CD14-positive monocyte (primary cell): ENCODE results near the gene NCAM1. TPM values are rescaled to one million over a fixed set of nuclear protein-coding genes. Genes with fewer than 3 reads are reported as not detected.

Experiments
- DNase-seq, 3 donors: peaks; one replicate each; pipeline ENCODE4 v3.0.0-alpha.2; 2011 to 2022
- H2AFZ ChIP-seq: 2 replicates; pipeline ENCODE4 v1.6.0; 2012; ENCODE audit warnings: mild to moderate bottlenecking, low read depth, low read length, inconsistent platforms; ENCODE audit not compliant: insufficient read depth, poor library complexity, severe bottlenecking
- H3K27ac ChIP-seq, 2 donors: 1 replicate in 1 of 2; 2 replicates in 1 of 2; pipeline ENCODE4 v1.5.1; 2012 to 2013; ENCODE audit warnings: low read length in 2 of 2, control low read depth in 1 of 2, inconsistent platforms in 1 of 2, low read depth in 1 of 2, mild to moderate bottlenecking in 1 of 2
- H3K27me3 ChIP-seq, 2 donors: one replicate each; pipeline versions ENCODE4 v1.6.0 to v1.6.1; 2011 to 2013; ENCODE audit warnings: low read length in 2 of 2; ENCODE audit not compliant: control insufficient read depth in 2 of 2, insufficient read depth in 2 of 2
- H3K36me3 ChIP-seq, 2 donors: replicated peaks in 1 of 2; 1 replicate in 1 of 2; 2 replicates in 1 of 2; pipeline versions ENCODE4 v1.5.1 to v1.6.1; 2012 to 2013; ENCODE audit warnings: low read length in 2 of 2, control low read depth in 1 of 2, inconsistent platforms in 1 of 2, mild to moderate bottlenecking in 1 of 2; ENCODE audit not compliant: insufficient read depth in 2 of 2, control insufficient read depth in 1 of 2
- H3K4me1 ChIP-seq, 2 donors: 1 replicate in 1 of 2; 2 replicates in 1 of 2; pipeline versions ENCODE4 v1.5.1 to v1.6.1; 2012 to 2013; ENCODE audit warnings: low read length in 2 of 2, control low read depth in 1 of 2, inconsistent platforms in 1 of 2, mild to moderate bottlenecking in 1 of 2, moderate library complexity in 1 of 2; ENCODE audit not compliant: insufficient read depth in 2 of 2, control insufficient read depth in 1 of 2
- H3K4me2 ChIP-seq: replicated peaks from 2 replicates; pipeline ENCODE3; 2012; ENCODE audit warnings: low read length, moderate library complexity, mild to moderate bottlenecking; ENCODE audit not compliant: poor library complexity, severe bottlenecking; ENCODE audit errors: extremely low read depth
- H3K4me3 ChIP-seq, 3 experiments: fragments of 200-600 bp in 1 of 3; sonication (generic) in 1 of 3; replicated peaks in 1 of 3; 1 replicate in 2 of 3; 2 replicates in 1 of 3; pipeline ENCODE4 v1.5.1; 2011 to 2013; ENCODE audit warnings: low read length in 3 of 3, mild to moderate bottlenecking in 3 of 3, control low read depth in 2 of 3, low read depth in 2 of 3, inconsistent platforms in 1 of 3, moderate library complexity in 1 of 3
- H3K79me2 ChIP-seq: 2 replicates; pipeline ENCODE4 v1.6.0; 2012; ENCODE audit warnings: mild to moderate bottlenecking, control low read depth, inconsistent platforms, low read length, moderate library complexity; ENCODE audit not compliant: insufficient read depth
- H3K9ac ChIP-seq: 2 replicates; pipeline ENCODE4 v1.6.0; 2017; ENCODE audit warnings: low read length, mild to moderate bottlenecking; ENCODE audit not compliant: insufficient read depth, poor library complexity, severe bottlenecking
- H3K9me3 ChIP-seq, 2 donors: replicated peaks in 1 of 2; 1 replicate in 1 of 2; 2 replicates in 1 of 2; pipeline versions ENCODE4 v1.5.1 to v1.6.1; 2012 to 2013; ENCODE audit warnings: low read length in 2 of 2, control low read depth in 1 of 2; ENCODE audit not compliant: control insufficient read depth in 1 of 2, insufficient read depth in 1 of 2
- H4K20me1 ChIP-seq: 2 replicates; pipeline ENCODE4 v1.6.0; 2012; ENCODE audit warnings: mild to moderate bottlenecking, low read length, control low read depth, moderate library complexity; ENCODE audit not compliant: insufficient read depth
- H3K27ac Mint-ChIP-seq, 7 donors: one replicate each; pipeline ENCODE4 v1.8.0; 2020; ENCODE audit warnings: mild to moderate bottlenecking in 7 of 7, mixed read lengths in 7 of 7, moderate library complexity in 6 of 7, inconsistent platforms in 2 of 7
- H3K27me3 Mint-ChIP-seq, 3 donors: one replicate each; pipeline ENCODE4 v1.8.0; 2021 to 2022; ENCODE audit warnings: low read depth in 3 of 3, mild to moderate bottlenecking in 3 of 3, mixed read lengths in 3 of 3, moderate library complexity in 3 of 3, inconsistent platforms in 1 of 3
- H3K36me3 Mint-ChIP-seq, 2 donors: one replicate each; pipeline ENCODE4 v1.8.0; 2020; ENCODE audit warnings: mixed read lengths in 2 of 2, inconsistent platforms in 1 of 2, mild to moderate bottlenecking in 1 of 2
- H3K4me1 Mint-ChIP-seq: one replicate; pipeline ENCODE4 v1.8.0; 2020; ENCODE audit warnings: mild to moderate bottlenecking, mixed read lengths
- H3K4me3 Mint-ChIP-seq, 2 donors: one replicate each; pipeline ENCODE4 v1.8.0; 2020; ENCODE audit warnings: mild to moderate bottlenecking in 2 of 2, mixed read lengths in 2 of 2, moderate library complexity in 1 of 2
- H3K9me3 Mint-ChIP-seq, 7 donors: one replicate each; pipeline ENCODE4 v1.8.0; 2020 to 2022; ENCODE audit warnings: mixed read lengths in 7 of 7, mild to moderate bottlenecking in 6 of 7, moderate library complexity in 6 of 7, inconsistent platforms in 2 of 7
- CTCF ChIP-seq: fragments of 200-600 bp; IDR thresholded peaks from one replicate; pipeline ENCODE4 v1.8.0; 2022; ENCODE audit warnings: antibody characterized with exemption, mild to moderate bottlenecking
- WGBS: methylation state at CpG from one replicate; pipeline ENCODE4 v1.1.5; 2013; ENCODE audit warnings: missing lambda C conversion rate; ENCODE audit not compliant: insufficient coverage; 5-methylcytosine and 5-hydroxymethylcytosine counted together
- intact Hi-C, 2 donors: fragments of 100-400 bp; cut with micrococcal nuclease; formaldehyde crosslinking; loops; one replicate each; pipeline versions ENCODE4 v1.15.0 to v1.15.1; 2023
- polyA plus RNA-seq, 3 donors: library from polyadenylated mRNA; depleted of rRNA in 1 of 3; unstranded in 2 of 3; stranded (reverse) in 1 of 3; fragments of 300-500 nt in 2 of 3; fragments of >200 nt in 1 of 3; fragmentation: Illumina TruSeq in 2 of 3; gene quantifications; 1 replicate in 2 of 3; 2 replicates in 1 of 3; pipeline ENCODE4 v1.2.3, GENCODE V29; 2012 to 2021

NCAM1 gene
- polyA plus RNA-seq, 3 donors: 0.65 to 0.69 TPM; not detected in 1

GRCh38 chr11:112965656-112966055 is 4.4 kb downstream of the NCAM1 start:
- H3K36me3 Mint-ChIP-seq: peaks cover 5 to 10% of the 10 kb centered on the region in 2 donors
- no peak overlapping the region for H3K9ac ChIP-seq
- H3K4me2 ChIP-seq: no peak overlapping the region
- peaks cover 0 to 19% (median 13%) of the 10 kb centered on the region in 7 donors for H3K9me3 Mint-ChIP-seq
- no peaks in the 10 kb centered on the region for H4K20me1 ChIP-seq
- intact Hi-C loops: no loop called here
- WGBS: no CpG with 5 or more reads among the region's 4 CpGs
- H3K79me2 ChIP-seq: no peaks in the 10 kb centered on the region
- H3K36me3 ChIP-seq: no peaks in the 10 kb centered on the region
- peaks cover 71 to 91% of the 10 kb centered on the region in 2 donors for H3K27me3 ChIP-seq
- no peak overlapping the region for H3K4me3 ChIP-seq
- H3K27me3 Mint-ChIP-seq: peaks cover 58 to 80% (median 68%) of the 10 kb centered on the region in 3 donors
- H3K27ac ChIP-seq: no peak overlapping the region
- H3K4me1 ChIP-seq: peaks cover 23 to 30% of the 10 kb centered on the region in 2 donors
- H2AFZ ChIP-seq: no peak overlapping the region
- DNase-seq: no peak
- peak overlapping the region in 1 of 2 donors; percentile 75 for H3K4me3 Mint-ChIP-seq
- no peak for TF ChIP-seq CTCF
- no peak overlapping the region for H3K27ac Mint-ChIP-seq
- peaks cover 0 to 8% of the 10 kb centered on the region in 2 donors for H3K9me3 ChIP-seq
- H3K4me1 Mint-ChIP-seq: peaks cover 23% of the 10 kb centered on the region

GRCh38 chr11:112966561-112966960 is 5.3 kb downstream of the NCAM1 start:
- no peak overlapping the region for H2AFZ ChIP-seq
- DNase-seq: no peak
- H3K4me1 ChIP-seq: peaks cover 15 to 21% of the 10 kb centered on the region in 2 donors
- 100% methylated on average over 2 of the region's 4 CpGs for WGBS
- no peak overlapping the region for H3K4me3 Mint-ChIP-seq
- no peaks in the 10 kb centered on the region for H3K79me2 ChIP-seq
- no peak overlapping the region for H3K27ac Mint-ChIP-seq
- no peaks in the 10 kb centered on the region for H3K36me3 ChIP-seq
- peaks cover 14% of the 10 kb centered on the region for H3K4me1 Mint-ChIP-seq
- H3K9me3 ChIP-seq: peaks cover 0 to 8% of the 10 kb centered on the region in 2 donors
- no peak overlapping the region for H3K27ac ChIP-seq
- H3K4me2 ChIP-seq: no peak overlapping the region
- no peak overlapping the region for H3K9ac ChIP-seq
- peaks cover 2 to 6% of the 10 kb centered on the region in 2 donors for H3K36me3 Mint-ChIP-seq
- peaks cover 68 to 90% of the 10 kb centered on the region in 2 donors for H3K27me3 ChIP-seq
- H3K27me3 Mint-ChIP-seq: peaks cover 49 to 71% (median 59%) of the 10 kb centered on the region in 3 donors
- H3K4me3 ChIP-seq: no peak overlapping the region
- peaks cover 0 to 14% (median 9%) of the 10 kb centered on the region in 7 donors for H3K9me3 Mint-ChIP-seq
- H4K20me1 ChIP-seq: no peaks in the 10 kb centered on the region
- TF ChIP-seq CTCF: no peak
- intact Hi-C loops: no loop called here
